Activated B cell treated with CpG ODN at 0.5 μM for 24 hours (primary cell): ENCODE data around the gene OOSP2. TPM values are rescaled to one million over a fixed set of nuclear protein-coding genes. Genes with fewer than 3 reads are reported as not detected.

Experiments used
- ATAC-seq: fragments of 200-7000 bp; cut with Tn5 transposase; one replicate; pipeline ENCODE4 v1.10.0; 2021; ENCODE audit warnings: low read depth, mild to moderate bottlenecking, moderate library complexity
- CTCF ChIA-PET: fragments of 350-600 bp; sonication (Branson Sonifier 250); formaldehyde crosslinking; loops from one replicate; lab custom pipeline; 2021; ENCODE audit warnings: antibody characterized with exemption; lab: Charles Lee
- POLR2A ChIA-PET: fragments of 350-600 bp; sonication (Branson Sonifier 250); formaldehyde crosslinking; loops from one replicate; lab custom pipeline; 2021; ENCODE audit warnings: antibody characterized with exemption; lab: Charles Lee
- DNase-seq: peaks from one replicate; pipeline ENCODE4 v3.0.0; 2022
- H3K27ac Mint-ChIP-seq: one replicate; pipeline ENCODE4 v1.8.0; 2020; ENCODE audit warnings: mixed read lengths
- H3K27me3 Mint-ChIP-seq: one replicate; pipeline ENCODE4 v1.8.0; 2021; ENCODE audit warnings: mixed read lengths
- H3K36me3 Mint-ChIP-seq: one replicate; pipeline ENCODE4 v1.8.0; 2021; ENCODE audit warnings: low read depth, mixed read lengths
- H3K4me1 Mint-ChIP-seq: one replicate; pipeline ENCODE4 v1.8.0; 2021; ENCODE audit warnings: mixed read lengths
- H3K4me3 Mint-ChIP-seq: one replicate; pipeline ENCODE4 v1.8.0; 2020; ENCODE audit warnings: mild to moderate bottlenecking, mixed read lengths
- H3K9me3 Mint-ChIP-seq: one replicate; pipeline ENCODE4 v1.8.0; 2020; ENCODE audit warnings: mixed read lengths
- intact Hi-C: fragments of 100-400 bp; cut with micrococcal nuclease; formaldehyde crosslinking; loops from one replicate; pipeline ENCODE4 v1.15.1; 2024
- total RNA-seq: library from RNA; stranded (reverse); gene quantifications from 2 replicates; pipeline ENCODE4 v1.2.3, GENCODE V29; 2022
- TF ChIP-seq, protein P1 (sequence below): fragments of 200-600 bp; IDR thresholded peaks from one replicate; pipeline ENCODE4 v1.8.0; 2022; ENCODE audit warnings: antibody characterized with exemption, mild to moderate bottlenecking

OOSP2 gene
- total RNA-seq, 1 donor from 2014 or later = not detected

DNA sequence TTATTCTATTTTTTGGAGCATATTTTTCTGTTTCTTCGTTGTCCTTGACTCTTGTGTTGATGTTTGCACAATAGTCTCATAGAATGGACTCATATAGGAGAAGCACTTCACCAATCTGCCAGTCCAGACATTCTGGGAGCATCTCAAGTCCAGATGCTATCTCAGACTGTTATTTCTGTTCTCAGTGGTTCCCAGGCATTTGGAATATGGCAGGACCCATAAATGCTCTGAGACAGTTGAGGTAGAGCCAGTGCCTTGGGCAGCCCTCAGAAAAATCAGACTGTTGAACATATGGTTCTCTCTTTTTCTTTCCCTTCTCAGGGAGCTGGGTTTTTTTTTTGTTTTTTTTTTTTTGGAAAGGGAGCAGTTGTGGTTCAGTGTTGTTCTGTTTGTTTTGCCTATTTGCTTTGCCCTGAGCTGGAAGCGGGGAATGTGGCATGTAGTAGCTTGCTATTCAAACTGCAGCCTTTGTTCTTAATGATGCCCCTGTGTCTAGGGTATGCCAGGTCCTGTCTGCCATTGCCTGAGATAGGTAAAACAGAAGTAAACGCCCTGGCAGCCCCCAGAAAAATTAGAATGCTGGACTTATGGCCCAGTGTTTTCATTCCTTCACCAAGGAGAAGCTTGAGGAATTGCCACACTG lies 44.5 kb downstream of the OOSP2 start:
- intact Hi-C loops = no loop called here
- CTCF ChIA-PET = no interaction called here
- Mint-ChIP-seq H3K9me3 (peaks cover 2% of the 10 kb centered on the region), H3K4me3 (no peak overlapping the region), H3K27ac (no peak overlapping the region), H3K27me3 (peaks cover 18% of the 10 kb centered on the region), H3K4me1 (no peaks in the 10 kb centered on the region), H3K36me3 (no peaks in the 10 kb centered on the region)
- no peak for DNase-seq
- TF ChIP-seq, protein P1, sequence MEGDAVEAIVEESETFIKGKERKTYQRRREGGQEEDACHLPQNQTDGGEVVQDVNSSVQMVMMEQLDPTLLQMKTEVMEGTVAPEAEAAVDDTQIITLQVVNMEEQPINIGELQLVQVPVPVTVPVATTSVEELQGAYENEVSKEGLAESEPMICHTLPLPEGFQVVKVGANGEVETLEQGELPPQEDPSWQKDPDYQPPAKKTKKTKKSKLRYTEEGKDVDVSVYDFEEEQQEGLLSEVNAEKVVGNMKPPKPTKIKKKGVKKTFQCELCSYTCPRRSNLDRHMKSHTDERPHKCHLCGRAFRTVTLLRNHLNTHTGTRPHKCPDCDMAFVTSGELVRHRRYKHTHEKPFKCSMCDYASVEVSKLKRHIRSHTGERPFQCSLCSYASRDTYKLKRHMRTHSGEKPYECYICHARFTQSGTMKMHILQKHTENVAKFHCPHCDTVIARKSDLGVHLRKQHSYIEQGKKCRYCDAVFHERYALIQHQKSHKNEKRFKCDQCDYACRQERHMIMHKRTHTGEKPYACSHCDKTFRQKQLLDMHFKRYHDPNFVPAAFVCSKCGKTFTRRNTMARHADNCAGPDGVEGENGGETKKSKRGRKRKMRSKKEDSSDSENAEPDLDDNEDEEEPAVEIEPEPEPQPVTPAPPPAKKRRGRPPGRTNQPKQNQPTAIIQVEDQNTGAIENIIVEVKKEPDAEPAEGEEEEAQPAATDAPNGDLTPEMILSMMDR = no peak
- ATAC-seq = no peak
- POLR2A ChIA-PET = no interaction called here

DNA sequence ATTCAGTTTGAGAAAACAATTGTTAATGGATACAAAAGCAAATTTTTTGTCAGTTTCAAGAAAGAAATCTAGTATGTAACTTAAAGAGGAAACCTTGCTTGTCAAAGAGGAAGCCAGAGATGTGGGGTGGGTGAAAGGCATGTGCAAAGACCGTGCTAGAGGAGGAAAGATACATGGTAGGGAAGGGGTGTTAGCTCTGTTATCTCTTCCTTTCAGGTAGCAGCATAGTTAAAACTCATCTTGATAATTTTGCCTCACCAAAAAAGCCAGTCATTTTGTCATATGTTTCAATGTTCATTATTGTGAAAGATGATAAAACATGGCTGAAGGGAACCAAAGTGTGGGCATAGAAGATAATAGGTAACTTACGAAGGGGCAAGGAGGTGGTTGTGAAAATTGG lies 45.7 kb downstream of the OOSP2 start:
- H3K4me1 Mint-ChIP-seq = no peaks in the 10 kb centered on the region
- no peak overlapping the region for H3K27ac Mint-ChIP-seq
- peaks cover 2% of the 10 kb centered on the region for H3K9me3 Mint-ChIP-seq
- TF ChIP-seq, protein P1 = no peak
- peaks cover 18% of the 10 kb centered on the region for H3K27me3 Mint-ChIP-seq
- ChIA-PET POLR2A (no interaction called here), CTCF (no interaction called here)
- no peak overlapping the region for H3K4me3 Mint-ChIP-seq
- no peaks in the 10 kb centered on the region for H3K36me3 Mint-ChIP-seq
- no peak for DNase-seq
- ATAC-seq = no peak
- intact Hi-C loops = no loop called here

DNA sequence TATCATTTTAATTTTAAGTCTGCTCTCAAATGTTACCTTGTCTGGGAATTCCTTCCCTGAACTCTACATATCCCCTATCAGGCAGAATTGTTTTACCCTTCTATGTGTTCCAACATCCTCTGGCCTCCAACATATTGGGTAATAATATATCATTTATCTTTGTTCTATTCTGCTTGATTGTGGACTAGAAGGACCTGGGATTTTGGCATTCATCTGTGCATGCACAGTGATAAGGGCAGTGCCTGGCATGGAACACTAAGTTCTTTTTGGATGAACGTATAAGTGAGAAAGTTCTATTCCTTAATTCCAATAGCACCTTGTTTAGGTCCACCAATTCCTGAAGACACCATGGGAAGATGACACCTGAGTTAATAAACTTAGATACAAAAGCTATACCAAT lies 47.0 kb downstream of the OOSP2 start:
- H3K36me3 Mint-ChIP-seq = no peaks in the 10 kb centered on the region
- ChIA-PET POLR2A (no interaction called here), CTCF (no interaction called here)
- intact Hi-C loops = no loop called here
- H3K4me3 Mint-ChIP-seq = no peak overlapping the region
- ATAC-seq = no peak
- DNase-seq = no peak
- no peaks in the 10 kb centered on the region for H3K4me1 Mint-ChIP-seq
- peaks cover 20% of the 10 kb centered on the region for H3K27me3 Mint-ChIP-seq
- H3K27ac Mint-ChIP-seq = no peak overlapping the region
- H3K9me3 Mint-ChIP-seq = peaks cover 2% of the 10 kb centered on the region
- TF ChIP-seq, protein P1 = no peak

DNA sequence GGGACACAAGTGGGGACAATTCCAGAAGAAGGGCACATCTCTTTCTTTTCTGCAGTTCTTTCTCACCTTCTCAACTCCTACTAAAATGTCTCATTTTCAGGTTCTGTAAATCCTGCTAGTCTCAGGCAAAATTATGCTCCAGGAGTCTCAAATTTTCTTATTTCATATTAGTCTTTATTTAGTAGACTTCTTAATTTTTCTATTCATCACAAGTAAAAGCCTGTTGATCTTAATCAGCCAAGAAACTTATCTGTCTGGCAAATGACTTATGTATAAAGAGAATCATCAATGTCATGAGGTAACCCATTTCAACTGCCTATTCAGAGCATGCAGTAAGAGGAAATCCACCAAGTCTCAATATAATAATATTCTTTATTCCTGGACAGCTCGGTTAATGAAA lies 48.2 kb downstream of the OOSP2 start, which contains the start of gene MS4A2:
Gene MS4A2 (plus strand): TSS at position 301 of the 400 bp plus-strand sequence. CDS start 102 bp downstream, outside the sequence.
- TF ChIP-seq, protein P1 = no peak
- H3K27ac Mint-ChIP-seq = no peak within 1 kb of the TSS
- no peak within 1 kb of the TSS for H3K4me3 Mint-ChIP-seq
- no peaks in the 10 kb centered on the region for H3K9me3 Mint-ChIP-seq
- H3K4me1 Mint-ChIP-seq = no peaks in the 10 kb centered on the region
- DNase-seq (no peak), ATAC-seq (no peak)
- H3K27me3 Mint-ChIP-seq = peaks cover 20% of the 10 kb centered on the region
- ChIA-PET CTCF (interaction anchor here (0.5 kb wide), 1 partner anchor 9 kb away, joined by 3 read pairs; no protein-coding TSS in a partner anchor), POLR2A (no interaction called here)
- intact Hi-C loops = no loop called here
- H3K36me3 Mint-ChIP-seq = no peaks in the 10 kb centered on the region

- Mint-ChIP-seq H3K9me3 (no peaks in the 10 kb centered on the region), H3K4me1 (peaks cover 3% of the 10 kb centered on the region), H3K27me3 (peaks cover 2% of the 10 kb centered on the region), H3K4me3 (no peak overlapping the region), H3K36me3 (no peaks in the 10 kb centered on the region), H3K27ac (no peak overlapping the region)
- DNase-seq = no peak
- ChIA-PET CTCF (no interaction called here), POLR2A (no interaction called here)
- intact Hi-C loops = no loop called here
- TF ChIP-seq, protein P1 = no peak
- ATAC-seq = no peak
These were observed 55.4 kb downstream of the OOSP2 start for GRCh38 chr11:60095477-60096120.
